ENCODE results near the gene WDR18. TPM values are rescaled to one million over a fixed set of nuclear protein-coding genes. Genes with fewer than 3 reads are reported as not detected.

The WDR18 gene
- total RNA-seq, 1 donor from 2014 or later = 79.8 TPM

- DNase-seq (ENCODE audit: low read depth in 2 of 2) = no peak
Observed at GRCh38 chr19:964116-964520, 20.0 kb upstream of the WDR18 start.

- peak in 1 of 2 donors; percentile 24 for DNase-seq (ENCODE audit: low read depth in 2 of 2)
Observed at GRCh38 chr19:964761-965694, 19.1 kb upstream of the WDR18 start.

GRCh38 chr19:966485-967088 lies 17.6 kb upstream of the WDR18 start:
- no peak for DNase-seq (ENCODE audit: low read depth in 2 of 2)

GRCh38 chr19:970695-971094 lies 13.4 kb upstream of the WDR18 start:
- DNase-seq (ENCODE audit: low read depth in 2 of 2) = no peak

- DNase-seq (ENCODE audit: low read depth in 2 of 2) = no peak
Observed at GRCh38 chr19:971795-972194, 12.3 kb upstream of the WDR18 start.

GRCh38 chr19:972281-972680 lies 11.9 kb upstream of the WDR18 start:
- no peak for DNase-seq (ENCODE audit: low read depth in 2 of 2)

GRCh38 chr19:973726-974563 lies 10.2 kb upstream of the WDR18 start:
- no peak for DNase-seq (ENCODE audit: low read depth in 2 of 2)

GRCh38 chr19:974564-975257 lies 9.4 kb upstream of the WDR18 start:
- DNase-seq (ENCODE audit: low read depth in 2 of 2) = no peak

- DNase-seq (ENCODE audit: low read depth in 2 of 2) = no peak
Observed at GRCh38 chr19:976476-976875, 7.7 kb upstream of the WDR18 start.

GRCh38 chr19:977058-977464 lies 7.1 kb upstream of the WDR18 start:
- DNase-seq (ENCODE audit: low read depth in 2 of 2) = no peak

- no peak for DNase-seq (ENCODE audit: low read depth in 2 of 2)
Observed at GRCh38 chr19:979318-979741, 4.8 kb upstream of the WDR18 start.

- DNase-seq (ENCODE audit: low read depth in 2 of 2) = no peak
Observed at GRCh38 chr19:980133-980998, 3.8 kb upstream of the WDR18 start.

- peak in 1 of 2 donors; percentile 48 for DNase-seq (ENCODE audit: low read depth in 2 of 2)
Observed at GRCh38 chr19:982567-983170, 1.5 kb upstream of the WDR18 start.

GRCh38 chr19:986083-986482 lies 1.9 kb downstream of the WDR18 start:
- DNase-seq (ENCODE audit: low read depth in 2 of 2) = no peak

- no peak for DNase-seq (ENCODE audit: low read depth in 2 of 2)
Observed at GRCh38 chr19:988081-988480, 3.9 kb downstream of the WDR18 start.

GRCh38 chr19:988510-988909 lies 4.4 kb downstream of the WDR18 start:
- DNase-seq (ENCODE audit: low read depth in 2 of 2) = no peak

GRCh38 chr19:989381-990081 lies 5.4 kb downstream of the WDR18 start:
- no peak for DNase-seq (ENCODE audit: low read depth in 2 of 2)

- DNase-seq (ENCODE audit: low read depth in 2 of 2) = no peak
Observed at GRCh38 chr19:990119-990571, 6.0 kb downstream of the WDR18 start.

- no peak for DNase-seq (ENCODE audit: low read depth in 2 of 2)
Observed at GRCh38 chr19:990746-991145, 6.6 kb downstream of the WDR18 start.
